Activated CD4-positive, alpha-beta T cell treated with anti-CD3 and anti-CD28 coated beads, Interleukin-2, Interleukin-6, amounts not matched to agents 100 ng/mL and 50 ng/mL, durations not matched to agents 16 hours and 8 hours (primary cell): ENCODE results near the gene SLC51B.
"Not testable (repeated sequence)": the region's sequence is repeated elsewhere in the genome, so short reads cannot be mapped to it uniquely, and the experiment has no call there.

Source experiments
- DNase-seq: peaks from one replicate; pipeline ENCODE4 v3.0.0-alpha.2; 2020

The SLC51B gene

DNA sequence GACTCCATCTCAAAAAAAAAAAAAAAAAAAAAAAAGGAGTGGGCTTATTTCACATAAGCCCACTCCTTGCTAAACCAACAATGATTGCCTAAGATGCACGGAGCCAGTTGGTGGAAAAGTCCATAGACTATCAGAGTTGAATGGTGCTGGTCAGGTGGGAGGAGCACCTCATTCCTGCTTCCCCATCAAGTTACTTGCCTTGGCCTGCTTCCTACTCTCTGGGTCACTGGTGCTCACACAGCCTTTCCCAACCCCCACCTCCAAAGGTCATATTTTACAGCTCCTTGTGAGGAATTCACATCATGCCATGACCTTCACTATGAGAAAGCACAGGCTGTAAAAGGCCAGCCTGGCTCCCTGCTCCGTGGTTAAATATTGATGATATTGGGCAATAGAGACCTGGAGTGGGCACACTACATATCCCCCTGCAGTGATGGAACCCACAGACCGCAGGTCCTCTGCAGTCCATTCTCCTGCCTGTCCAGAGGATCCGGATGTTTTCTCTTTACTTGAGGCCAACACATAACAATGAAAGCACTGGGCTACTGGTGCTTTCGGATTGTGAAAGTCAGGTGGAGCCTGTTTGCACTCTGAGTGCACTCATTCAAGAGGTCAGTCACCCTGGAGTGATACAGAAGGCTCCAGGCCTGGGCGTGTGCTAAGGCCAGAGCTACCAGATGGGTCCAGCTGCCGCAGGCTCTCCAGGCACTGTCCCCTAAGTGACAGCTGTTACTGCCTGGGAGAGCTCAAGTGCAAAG, at the start of gene SLC51B:
TSS of gene SLC51B (plus strand) at position 664 of the 758 bp plus-strand sequence. CDS start 4,618 bp downstream, outside the sequence.
- no peak for DNase-seq

DNA sequence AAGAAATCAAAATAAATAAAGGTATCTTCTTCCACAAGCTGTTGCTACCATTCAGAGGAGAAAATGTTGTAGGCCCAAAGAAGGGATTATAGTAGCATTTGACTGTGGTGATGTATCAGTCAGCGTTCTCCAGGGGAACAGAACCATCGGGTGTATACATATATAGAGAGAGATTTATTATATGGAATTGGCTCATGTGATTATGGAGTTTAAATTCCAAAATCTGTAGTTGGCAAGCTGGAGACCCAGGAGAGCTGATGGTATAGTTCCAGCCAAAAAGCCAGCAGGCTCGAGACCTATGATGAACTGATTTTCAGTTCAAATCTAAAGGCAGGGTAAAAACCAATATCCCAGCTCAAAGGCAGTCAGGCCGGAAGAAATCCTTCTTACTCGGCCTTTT, 48.1 kb upstream of the SLC51B start:
- no peak for DNase-seq

DNA sequence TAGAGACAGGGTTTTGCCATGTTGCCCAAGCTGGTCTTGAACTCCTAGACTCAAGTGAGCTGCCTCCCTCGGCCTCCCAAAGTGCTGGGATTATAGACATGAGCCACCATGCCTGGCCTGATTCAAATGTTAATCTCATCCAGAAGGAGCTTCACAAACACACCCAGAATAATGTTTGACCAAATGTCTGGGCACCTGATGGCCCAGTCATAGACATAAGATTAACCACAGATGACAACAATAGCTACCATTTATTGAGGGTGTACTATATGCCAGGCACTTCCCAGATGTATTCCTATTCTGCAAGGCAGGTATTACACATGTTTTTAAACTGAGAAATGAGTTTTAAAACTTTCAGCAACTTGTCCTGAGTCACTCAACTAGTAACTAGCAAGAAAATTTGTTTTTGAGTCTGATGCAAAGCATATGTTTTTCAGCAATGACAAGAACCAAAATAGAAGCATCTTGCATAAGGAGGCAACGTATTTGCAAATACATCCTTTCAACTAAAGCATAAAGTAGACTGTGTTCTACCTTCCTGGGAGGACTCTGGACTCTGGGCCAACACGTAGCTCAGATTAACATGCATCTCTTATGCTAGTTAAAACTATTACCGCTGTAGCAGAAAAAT, 47.3 kb upstream of the SLC51B start:
- no peak for DNase-seq

DNA sequence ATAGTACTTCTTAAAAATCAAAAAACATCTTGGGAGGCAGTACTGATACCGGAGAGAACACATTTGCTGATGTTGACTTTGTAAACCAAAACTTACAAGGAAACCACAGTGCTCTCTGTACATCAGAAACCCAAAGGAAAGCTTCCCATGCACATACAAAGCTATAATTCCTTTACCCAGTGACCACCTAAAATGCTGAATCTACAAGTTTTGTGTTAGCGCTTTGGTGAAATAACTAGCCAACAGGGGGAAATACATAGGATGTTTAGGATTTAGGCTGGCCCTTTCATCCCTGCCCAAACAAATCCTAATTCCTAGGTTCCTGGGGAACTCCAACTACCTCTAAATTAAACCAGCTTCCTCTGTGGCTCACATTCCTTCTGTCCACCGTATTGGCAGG, 40.2 kb upstream of the SLC51B start:
- DNase-seq = no peak

DNA sequence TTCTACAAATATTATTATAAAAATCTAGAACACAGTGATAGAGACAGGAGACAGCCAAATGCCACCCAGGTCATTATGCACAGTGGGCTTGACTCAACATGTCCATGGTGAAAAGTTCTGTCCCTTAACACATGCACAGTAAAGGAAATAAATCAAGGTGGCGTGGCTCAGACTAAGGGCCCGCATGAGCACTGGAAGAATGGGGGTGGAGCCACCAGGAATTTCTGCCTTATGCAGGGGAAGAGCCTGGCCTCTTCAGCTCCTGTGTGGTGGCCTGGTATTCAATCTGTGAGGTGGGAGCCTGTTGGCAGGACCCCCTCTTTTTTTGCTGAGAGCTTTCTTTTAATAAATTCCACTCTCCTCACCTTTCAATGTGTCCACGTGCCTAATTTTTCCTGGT, 38.3 kb upstream of the SLC51B start:
- no peak for DNase-seq

DNA sequence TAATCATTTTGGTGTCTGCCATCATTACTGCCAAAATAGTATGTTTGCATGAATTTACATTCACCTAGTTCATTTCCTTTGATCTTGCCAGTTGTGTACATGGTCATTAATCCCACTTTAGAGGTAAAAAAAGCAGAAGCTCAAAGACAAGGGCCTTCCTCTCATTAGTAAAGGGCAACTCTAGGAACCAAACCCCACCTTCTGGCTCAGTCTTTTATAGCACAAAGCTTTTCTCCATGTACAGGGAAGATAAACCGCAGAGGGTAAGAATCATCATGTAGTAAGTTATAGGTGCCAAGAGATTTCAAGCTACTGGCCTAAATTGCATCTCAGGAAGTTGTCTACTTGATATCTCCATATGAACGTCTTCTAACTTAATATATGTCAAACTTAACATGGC, 36.2 kb upstream of the SLC51B start:
- no peak for DNase-seq

DNA sequence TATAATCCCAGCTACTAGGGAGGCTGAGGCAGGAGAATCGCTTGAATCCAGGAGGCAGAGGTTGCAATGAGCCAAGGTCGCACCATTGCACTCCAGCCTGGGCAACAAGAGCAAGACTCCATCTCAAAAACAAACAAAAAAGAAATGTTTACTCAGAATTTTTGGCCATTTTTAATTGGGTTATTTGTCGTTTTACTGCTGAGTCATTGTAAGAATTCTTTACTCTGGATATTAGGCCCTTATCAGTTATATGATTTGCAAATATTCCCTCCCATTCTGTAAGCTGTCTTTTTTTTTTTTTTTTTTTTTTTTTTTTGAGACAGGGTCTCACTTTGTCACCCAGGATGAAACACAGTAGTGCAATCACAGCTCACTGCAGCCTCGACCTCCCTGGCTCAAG, 34.0 kb upstream of the SLC51B start:
- DNase-seq = not testable (repeated sequence)

DNA sequence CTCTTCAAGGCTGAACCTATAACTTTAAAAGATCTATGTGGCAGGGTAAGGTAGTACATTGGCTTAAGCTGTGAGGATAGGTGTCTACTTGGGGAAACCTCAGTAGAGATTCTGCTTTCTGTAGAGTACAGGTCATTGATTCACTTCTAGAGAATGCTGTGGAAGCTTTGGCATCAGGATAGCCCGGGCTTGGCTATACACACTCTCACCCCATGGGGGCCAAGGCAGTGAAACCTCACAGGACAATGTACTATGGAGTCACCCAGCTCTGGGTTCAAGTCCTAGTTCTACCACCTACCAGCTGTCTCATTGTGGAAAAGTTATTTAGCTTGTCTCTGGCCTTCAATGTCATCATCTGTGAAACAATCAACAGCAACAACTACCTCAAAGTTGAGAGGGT, 24.8 kb upstream of the SLC51B start:
- DNase-seq = no peak

DNA sequence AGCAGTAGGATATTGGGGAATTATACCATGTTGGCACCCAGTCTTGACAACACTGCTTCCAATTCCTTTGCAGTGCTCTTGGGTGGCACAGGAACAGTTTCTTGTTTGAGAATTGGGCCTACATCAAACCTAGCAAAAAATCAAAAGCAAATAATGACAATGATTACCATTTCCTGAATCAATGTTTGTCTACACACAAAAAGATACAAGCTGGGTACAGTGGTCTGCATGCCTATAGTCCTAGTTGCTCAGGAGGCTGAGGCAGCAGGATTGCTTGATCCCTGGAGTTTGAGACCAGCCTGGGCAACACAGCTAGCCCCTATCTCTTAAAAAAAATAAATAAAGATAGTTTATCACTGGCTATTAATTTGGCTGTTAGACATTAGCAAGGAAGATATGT, 23.7 kb upstream of the SLC51B start:
- no peak for DNase-seq

DNA sequence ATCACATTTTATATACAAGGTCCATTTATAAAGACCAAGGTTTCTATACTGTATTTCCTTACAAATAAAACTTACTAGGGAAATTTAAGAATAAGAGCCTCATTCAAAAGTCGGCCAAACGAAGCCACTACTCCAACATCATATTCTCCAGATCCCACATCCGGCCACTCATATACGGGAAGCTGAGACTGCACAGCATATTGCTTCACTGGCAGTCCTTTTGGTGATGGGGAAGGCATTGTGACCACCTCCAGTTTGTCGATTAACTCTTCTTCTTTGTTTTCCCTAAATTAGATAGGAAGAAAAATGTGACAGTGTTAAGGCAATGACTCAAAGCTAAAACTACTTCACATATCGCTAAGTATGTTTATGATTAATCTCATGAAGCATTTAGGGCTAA, 18.4 kb upstream of the SLC51B start:
- DNase-seq = no peak

DNA sequence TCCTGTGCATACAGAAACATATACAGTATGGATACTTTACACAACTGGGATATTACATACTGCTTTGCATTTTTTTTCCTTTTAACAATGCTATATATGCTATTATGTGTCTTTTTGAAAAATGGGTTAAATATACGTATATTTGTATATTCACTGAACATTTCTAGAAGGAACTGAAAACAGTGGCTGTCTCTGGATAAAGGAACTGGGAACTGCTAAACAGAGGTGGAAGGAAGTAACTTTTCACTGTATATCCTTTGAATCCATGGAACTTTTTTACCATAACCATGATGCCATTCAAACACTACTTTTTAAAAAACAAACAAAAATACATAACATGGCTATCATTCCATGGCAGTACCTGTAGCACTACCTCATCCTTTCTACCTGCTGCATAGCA, 17.6 kb upstream of the SLC51B start:
- DNase-seq = no peak

DNA sequence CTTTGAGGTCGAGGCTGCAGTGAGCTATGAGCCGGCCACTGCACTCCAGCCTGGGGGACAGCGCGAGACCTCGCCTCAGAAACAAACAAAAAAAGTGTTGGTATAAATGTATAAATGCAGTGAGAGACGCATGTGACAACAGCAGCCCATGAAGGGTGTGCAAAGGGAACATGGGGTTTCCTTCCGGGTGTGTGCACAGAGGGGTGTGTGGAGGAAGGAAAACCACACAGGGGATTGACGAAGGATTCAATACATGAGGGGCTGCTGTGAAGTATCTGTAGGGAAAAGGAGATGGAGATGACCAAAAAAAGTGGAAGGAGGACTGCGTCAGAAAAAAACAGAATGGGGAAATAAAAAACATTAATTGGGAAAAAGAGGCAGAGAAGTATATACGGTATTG, 16.8 kb upstream of the SLC51B start:
- peak; percentile 27 for DNase-seq

DNA sequence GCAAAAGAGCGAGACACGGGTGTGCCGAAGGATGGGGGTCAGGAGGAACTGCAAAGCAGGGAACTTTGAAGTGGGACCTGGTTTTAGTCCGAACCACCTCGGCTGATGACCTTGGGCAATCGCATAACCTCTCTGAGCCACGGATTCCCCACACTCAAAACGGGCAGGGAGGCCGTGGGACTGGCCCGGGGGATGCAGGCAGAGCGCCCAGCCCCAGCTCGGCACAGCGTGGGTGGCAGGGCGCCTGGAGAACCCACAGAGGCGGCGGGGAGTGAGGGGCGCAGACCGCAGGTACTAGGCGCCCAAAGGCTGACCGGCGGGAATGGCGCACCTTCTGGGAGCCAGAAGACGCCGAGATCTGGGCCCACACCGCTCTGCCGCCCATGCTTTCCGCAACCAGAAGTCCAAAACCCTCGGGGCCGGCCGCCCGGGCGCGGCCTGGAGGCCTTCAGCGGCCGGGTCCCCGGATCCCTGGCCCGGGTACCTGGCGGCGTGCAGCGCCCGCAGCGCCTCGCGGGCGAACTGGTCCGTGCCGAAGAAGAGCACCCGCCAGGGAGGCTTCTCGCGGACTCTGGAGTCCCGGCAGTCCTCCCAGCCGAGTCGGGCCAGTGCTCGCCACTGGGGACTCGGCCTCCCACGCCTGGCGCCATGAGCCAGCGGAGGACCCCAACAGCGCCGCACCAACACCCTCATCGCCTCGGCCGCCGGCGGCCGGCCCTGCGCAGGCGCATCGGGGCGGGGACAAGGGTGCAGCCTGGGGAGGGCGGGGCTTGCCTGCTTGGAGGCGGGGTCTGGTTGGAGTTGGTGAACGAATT, 16.1 kb upstream of the SLC51B start, which contains the start of gene MTFMT:
TSS of gene MTFMT (minus strand) at position 719 of the 815 bp plus-strand sequence. CDS start at position 693, 26 bp downstream.
- peak; percentile 96 for DNase-seq

DNA sequence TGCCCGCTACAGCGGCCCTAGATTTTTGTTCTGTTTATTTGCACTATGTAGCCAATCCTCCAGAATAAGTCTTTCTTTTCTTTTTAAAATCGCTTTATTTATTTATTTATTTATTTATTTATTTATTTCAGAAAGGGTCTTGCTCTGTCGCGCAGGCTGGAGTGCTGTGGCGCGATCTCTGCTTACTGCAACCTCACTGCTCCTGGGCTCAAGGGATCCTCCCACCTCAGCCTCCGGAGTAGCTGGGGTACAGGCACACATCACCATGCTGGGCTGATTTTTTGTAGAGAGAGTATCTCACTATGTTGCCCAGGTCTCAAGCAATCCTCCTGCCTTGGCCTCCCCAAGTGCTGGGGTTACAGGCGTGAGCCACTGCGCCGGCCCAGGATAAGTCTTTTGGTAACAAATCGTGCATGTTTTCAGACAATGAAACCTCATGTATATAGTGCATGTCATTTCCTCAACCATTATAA, 15.4 kb upstream of the SLC51B start:
- no peak for DNase-seq

DNA sequence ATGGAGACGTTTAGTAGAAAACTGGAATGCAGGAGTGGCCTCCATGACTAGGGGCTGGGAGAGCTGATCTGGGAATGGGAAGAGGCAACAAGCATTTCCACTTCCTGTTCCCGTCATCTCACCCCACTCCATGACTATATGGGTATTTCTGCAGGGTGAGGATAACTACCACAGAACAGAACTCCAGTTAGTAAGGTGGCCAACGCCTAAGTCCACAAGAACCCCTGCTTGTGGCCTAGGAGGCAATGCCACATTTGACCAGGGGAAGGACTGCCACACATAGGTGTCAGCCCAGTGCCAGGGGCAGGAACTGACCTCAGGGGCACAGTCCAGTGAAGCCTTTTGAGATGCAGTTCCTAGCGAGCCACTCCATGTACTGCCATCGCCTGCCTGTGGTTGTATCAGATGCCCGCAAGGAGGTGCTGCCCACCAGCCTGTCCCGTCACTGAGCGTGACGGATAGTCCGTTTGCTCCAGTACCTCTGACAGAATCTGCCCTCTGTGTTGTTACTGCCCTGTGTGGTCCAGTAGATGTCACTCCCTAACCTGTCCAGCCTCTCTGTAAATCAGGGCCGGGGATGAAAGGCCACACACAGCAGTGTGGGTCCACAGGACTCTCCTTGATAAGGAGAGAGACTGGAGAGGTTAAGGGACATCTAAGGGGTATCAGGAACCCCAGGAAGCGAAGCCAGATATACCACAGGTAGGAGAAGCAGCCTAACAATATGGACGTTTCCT, 12.2 kb upstream of the SLC51B start:
- DNase-seq = peak; percentile 58

DNA sequence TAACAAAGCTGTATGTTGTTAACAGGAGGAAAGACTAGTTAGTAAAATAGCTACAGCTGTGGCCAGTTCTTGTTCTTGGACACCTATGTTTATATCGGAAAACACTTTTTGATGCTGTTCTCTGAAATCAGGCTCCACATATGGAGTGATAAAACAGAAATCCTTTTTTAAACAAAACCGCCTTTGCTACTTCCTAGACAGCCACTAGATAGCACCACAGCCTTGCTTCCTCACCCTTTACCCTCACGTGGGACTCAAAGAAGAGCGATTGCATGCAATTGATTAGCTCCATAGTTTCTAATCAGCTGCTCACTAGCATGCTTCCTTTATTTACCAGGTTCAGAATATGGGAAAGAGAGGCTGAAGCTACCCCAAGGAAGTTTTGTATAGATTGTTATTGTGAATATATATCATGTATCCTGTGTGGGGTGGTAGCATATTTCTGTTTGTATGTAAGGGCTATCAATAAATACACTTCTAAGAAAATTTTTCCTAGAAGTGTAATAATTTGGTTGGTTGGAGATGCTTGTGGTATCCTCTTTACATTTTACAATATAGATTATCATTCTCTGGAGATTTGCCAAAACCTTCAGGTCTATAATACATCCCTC, 11.4 kb upstream of the SLC51B start:
- peak; percentile 56 for DNase-seq

DNA sequence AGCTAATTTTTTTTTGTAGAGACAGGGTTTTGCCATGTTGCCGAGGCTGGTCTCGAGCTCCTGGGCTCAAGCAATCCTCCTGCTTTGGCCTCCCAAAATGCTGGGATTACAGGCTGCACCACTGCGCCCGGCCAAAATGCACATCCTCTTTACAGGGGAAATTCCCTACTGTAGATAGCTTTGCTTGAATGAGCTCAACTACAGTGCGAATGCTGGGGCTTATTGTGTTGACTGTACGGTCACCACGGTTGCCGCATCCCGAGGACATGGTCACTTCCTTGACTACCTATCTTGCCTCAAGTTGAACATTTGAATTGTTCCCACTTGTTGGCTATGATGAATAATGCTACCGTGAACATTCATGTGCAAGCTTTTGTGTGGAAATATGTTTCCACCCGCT, 10.5 kb upstream of the SLC51B start:
- no peak for DNase-seq

DNA sequence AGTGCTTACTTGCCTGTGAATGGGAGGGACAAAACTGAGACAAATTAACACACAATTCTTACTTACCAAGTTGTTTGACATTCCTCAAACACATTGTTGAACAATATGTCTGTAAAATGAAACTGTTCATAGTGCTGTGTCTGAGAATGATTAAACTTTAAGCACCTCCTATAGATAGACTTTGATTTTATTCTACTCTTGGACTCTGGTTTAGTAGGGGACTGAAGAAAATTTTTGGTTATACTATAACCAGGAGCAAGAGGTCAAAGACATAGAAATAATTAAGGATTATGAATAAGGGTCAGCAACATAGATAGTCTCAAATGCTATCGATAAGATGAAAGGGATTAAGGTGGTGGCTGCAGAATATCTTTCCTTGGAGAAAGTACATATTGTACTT, 7.9 kb upstream of the SLC51B start:
- no peak for DNase-seq

DNA sequence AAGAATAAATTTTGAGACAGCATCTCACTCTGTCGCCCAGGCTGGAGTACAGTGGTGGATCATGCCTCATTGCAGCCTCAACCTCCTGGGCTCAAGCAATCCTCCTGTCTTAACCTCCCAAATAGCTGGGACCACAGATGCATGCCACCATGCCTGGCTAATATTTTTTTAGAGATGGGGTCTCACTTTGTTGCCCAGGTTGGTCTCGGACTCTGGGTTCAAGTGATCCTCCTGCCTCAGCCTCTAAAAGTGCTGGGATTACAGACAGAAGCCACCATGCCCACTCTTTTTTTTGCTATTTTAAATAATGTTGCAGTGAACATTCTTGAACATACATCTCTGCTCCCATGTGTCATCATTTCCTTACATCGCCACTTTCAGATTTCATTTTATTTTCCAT, 6.8 kb upstream of the SLC51B start:
- DNase-seq = no peak

DNA sequence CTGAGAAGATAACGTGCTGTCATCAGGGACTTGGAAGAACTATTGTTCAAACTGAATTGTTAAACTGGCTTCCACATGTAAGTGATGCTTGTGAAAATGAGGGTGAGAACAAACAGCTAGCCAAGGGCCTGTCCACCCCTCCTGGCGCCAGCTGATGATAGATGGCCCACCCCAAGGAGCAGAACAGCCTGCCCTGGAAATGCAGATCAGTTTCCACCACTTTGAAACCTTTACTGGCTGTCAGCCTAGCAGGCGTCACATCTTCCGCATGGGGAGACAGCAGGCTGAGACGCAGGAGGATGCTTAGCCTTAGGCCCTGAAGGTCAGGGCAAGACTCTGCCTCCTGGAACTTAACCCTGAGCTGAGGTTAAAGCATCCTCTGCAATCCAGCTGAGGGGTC, 6.4 kb upstream of the SLC51B start:
- no peak for DNase-seq

DNA sequence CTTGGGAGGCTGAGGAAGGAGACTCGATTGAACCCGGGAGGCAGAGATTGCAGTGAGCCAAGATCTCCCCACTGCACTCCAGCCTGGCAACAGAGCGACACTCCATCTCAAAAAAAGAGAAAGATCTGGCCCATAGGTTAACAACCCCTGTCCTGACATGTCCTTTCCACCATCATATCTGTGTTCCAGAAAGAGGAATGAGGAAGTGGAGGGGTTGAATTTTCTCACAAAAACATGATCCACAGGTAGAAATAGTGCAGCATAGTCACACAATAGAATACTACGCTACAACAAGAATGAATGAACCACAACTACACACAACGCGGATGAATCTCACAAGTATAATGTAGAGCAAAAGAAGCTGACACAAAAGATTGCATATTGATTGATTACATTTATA, 4.7 kb upstream of the SLC51B start:
- no peak for DNase-seq

DNA sequence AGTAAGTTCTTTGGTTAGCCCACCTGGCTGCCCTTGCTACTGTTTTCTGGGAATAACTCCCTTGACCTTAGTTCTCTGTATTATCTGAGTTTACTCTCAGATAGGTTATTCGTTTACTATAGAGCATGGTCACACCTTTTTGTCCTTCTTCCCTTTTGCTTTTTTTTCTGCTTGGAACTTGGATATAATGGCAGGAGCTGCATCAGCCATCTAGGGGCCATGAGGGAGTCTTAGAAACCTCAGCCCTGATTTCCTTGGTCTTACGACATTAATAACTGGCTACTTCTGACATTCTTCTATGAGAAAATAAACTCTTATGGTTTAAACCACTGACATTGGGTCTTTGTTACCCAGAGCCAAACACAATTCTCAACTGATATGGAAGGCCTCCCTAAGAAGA, 3.4 kb upstream of the SLC51B start:
- no peak for DNase-seq
